ENCODE measurements around the gene MYO3A.

MYO3A gene

GRCh38 chr10:26024303-26024702 is 90.3 kb downstream of the MYO3A start:
- Histone ChIP-seq H3K27ac (ENCODE audit: low read depth, low read length) (no peak overlapping the region), H3K9me3 (ENCODE audit: control insufficient read depth, insufficient read depth, low read length) (no peaks in the 10 kb centered on the region), H3K4me2 (ENCODE audit: low read length) (no peak overlapping the region), H3K4me1 (ENCODE audit: control insufficient read depth, low read length) (no peaks in the 10 kb centered on the region; the same call in 1 of the 2 replicates), H3K9me2 (replicated peaks; ENCODE audit: control insufficient read depth, low read length) (no peaks in the 10 kb centered on the region), H3K79me2 (ENCODE audit: control insufficient read depth, low read length) (no peaks in the 10 kb centered on the region), H3K4me3 (ENCODE audit: low read length) (no peak overlapping the region), H3K36me3 (ENCODE audit: control insufficient read depth, low read length) (no peaks in the 10 kb centered on the region), H3K27me3 (ENCODE audit: control insufficient read depth, low read length) (no peaks in the 10 kb centered on the region), H3F3A (ENCODE audit: control insufficient read depth, insufficient read depth) (no peaks in the 10 kb centered on the region), H4K20me1 (ENCODE audit: control insufficient read depth, insufficient read depth, low read depth, low read length) (no peaks in the 10 kb centered on the region)
- TF ChIP-seq CTCF (IDR thresholded peaks at IDR 0.05; ENCODE audit: low read depth, low read length, poor library complexity, severe bottlenecking): no peak
- TF ChIP-seq EZH2phosphoT487 (IDR thresholded peaks at IDR 0.05; ENCODE audit: borderline replicate concordance, low read length): no peak

GRCh38 chr10:26025523-26025922 is 91.5 kb downstream of the MYO3A start:
- Histone ChIP-seq H3K9me2 (replicated peaks; ENCODE audit: control insufficient read depth, low read length) (no peaks in the 10 kb centered on the region), H3K4me3 (ENCODE audit: low read length) (no peak overlapping the region), H3K4me2 (ENCODE audit: low read length) (no peak overlapping the region), H3K79me2 (ENCODE audit: control insufficient read depth, low read length) (no peaks in the 10 kb centered on the region), H3K9me3 (ENCODE audit: control insufficient read depth, insufficient read depth, low read length) (no peaks in the 10 kb centered on the region), H3K27ac (ENCODE audit: low read depth, low read length) (no peak overlapping the region), H3K4me1 (ENCODE audit: control insufficient read depth, low read length) (peaks cover 4% of the 10 kb centered on the region; the same call in 1 of the 2 replicates), H3F3A (ENCODE audit: control insufficient read depth, insufficient read depth) (no peaks in the 10 kb centered on the region), H3K36me3 (ENCODE audit: control insufficient read depth, low read length) (no peaks in the 10 kb centered on the region), H4K20me1 (ENCODE audit: control insufficient read depth, insufficient read depth, low read depth, low read length) (no peaks in the 10 kb centered on the region), H3K27me3 (ENCODE audit: control insufficient read depth, low read length) (no peaks in the 10 kb centered on the region)
- no peak for TF ChIP-seq CTCF (IDR thresholded peaks at IDR 0.05; ENCODE audit: low read depth, low read length, poor library complexity, severe bottlenecking)
- no peak for TF ChIP-seq EZH2phosphoT487 (IDR thresholded peaks at IDR 0.05; ENCODE audit: borderline replicate concordance, low read length)

GRCh38 chr10:26029858-26030257 is 95.8 kb downstream of the MYO3A start:
- Histone ChIP-seq H3K9me2 (replicated peaks; ENCODE audit: control insufficient read depth, low read length) (no peaks in the 10 kb centered on the region), H3K9me3 (ENCODE audit: control insufficient read depth, insufficient read depth, low read length) (no peaks in the 10 kb centered on the region), H3K27ac (ENCODE audit: low read depth, low read length) (no peak overlapping the region), H4K20me1 (ENCODE audit: control insufficient read depth, insufficient read depth, low read depth, low read length) (no peaks in the 10 kb centered on the region), H3K79me2 (ENCODE audit: control insufficient read depth, low read length) (no peaks in the 10 kb centered on the region), H3K4me3 (ENCODE audit: low read length) (no peak overlapping the region), H3F3A (ENCODE audit: control insufficient read depth, insufficient read depth) (no peaks in the 10 kb centered on the region), H3K27me3 (ENCODE audit: control insufficient read depth, low read length) (no peaks in the 10 kb centered on the region), H3K36me3 (ENCODE audit: control insufficient read depth, low read length) (no peaks in the 10 kb centered on the region), H3K4me2 (ENCODE audit: low read length) (no peak overlapping the region), H3K4me1 (ENCODE audit: control insufficient read depth, low read length) (peaks cover 4% of the 10 kb centered on the region; the same call in 1 of the 2 replicates)
- no peak for TF ChIP-seq EZH2phosphoT487 (IDR thresholded peaks at IDR 0.05; ENCODE audit: borderline replicate concordance, low read length)
- no peak for TF ChIP-seq CTCF (IDR thresholded peaks at IDR 0.05; ENCODE audit: low read depth, low read length, poor library complexity, severe bottlenecking)
